ENCODE results near the gene CACHD1.
"Not testable (repeated sequence)": the region's sequence is repeated elsewhere in the genome, so short reads cannot be mapped to it uniquely, and the experiment has no call there.

The CACHD1 gene

GRCh38 chr1:64594446-64594845 lies 124.5 kb downstream of the CACHD1 start:
- DNase-seq (ENCODE audit: low spot score) = no peak

GRCh38 chr1:64595871-64596515 lies 126.1 kb downstream of the CACHD1 start:
- no peak for DNase-seq (ENCODE audit: low spot score)

DNA sequence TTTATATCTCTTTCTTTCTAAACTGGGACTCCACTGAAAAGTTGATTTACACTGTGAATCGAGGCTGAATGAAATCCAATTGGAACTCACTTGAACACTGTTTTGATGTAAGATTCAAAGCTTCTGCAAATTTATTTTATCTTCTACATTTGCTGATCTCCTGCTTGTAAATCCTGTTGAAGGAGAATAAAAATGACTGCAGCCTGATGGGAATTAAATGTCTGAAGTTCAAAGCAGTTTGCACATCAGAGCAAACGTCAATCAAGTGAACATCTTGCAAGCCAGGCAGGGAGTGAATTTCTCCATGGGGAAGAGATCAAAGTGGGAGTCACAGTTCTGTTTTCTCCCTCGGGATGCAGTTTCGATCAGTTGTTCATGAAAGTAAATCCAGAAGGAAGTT lies 127.2 kb downstream of the CACHD1 start:
- no peak for DNase-seq (ENCODE audit: low spot score)

DNA sequence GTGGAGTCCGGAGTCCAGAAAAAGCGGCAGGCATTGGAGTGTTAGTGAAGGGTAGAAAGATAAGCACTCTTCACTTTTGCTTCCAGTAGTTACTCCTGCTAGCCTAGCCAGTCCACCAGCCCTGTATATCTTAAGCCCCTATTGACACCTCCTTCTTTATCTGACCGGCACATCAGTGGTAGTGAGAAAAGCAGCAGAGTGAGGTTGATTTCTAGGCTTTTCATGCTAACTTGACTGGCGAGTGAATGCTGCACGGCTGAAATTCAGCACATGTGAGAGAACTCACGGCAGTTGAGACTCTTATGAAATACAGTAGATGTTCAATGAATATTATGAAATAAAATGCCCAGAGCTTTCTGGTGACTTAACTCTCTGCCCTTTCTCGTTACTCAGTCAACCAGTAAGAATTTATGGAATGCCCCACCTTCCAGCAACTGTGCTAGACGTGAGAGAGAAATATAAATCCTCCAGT lies 128.2 kb downstream of the CACHD1 start:
- no peak for DNase-seq (ENCODE audit: low spot score)

- DNase-seq (ENCODE audit: low spot score) = no peak
These were observed 129.3 kb downstream of the CACHD1 start for GRCh38 chr1:64599242-64599641.

DNA sequence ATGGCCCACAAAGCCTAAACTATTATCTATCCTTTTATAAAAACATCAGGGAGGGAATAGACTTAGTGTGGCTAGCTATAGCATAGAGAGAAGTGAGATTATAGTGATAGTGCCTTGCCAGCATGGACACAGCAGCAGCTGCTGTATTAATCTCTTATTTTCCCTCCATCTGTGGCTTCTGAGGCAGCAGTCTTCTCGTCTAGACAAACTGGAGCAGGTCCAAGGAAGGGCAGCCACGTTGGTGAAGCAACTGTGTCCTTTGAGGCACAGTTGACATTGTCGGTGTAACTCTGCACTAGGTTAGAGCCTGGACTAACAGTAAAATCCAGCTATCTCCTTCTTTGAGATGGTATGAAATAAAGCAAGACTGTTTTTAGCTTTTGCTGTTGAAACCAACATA lies 131.3 kb downstream of the CACHD1 start:
- no peak for DNase-seq (ENCODE audit: low spot score)

GRCh38 chr1:64608005-64608650 lies 138.2 kb downstream of the CACHD1 start:
- no peak for DNase-seq (ENCODE audit: low spot score)

- DNase-seq (ENCODE audit: low spot score) = no peak
These were observed 138.7 kb downstream of the CACHD1 start for GRCh38 chr1:64608651-64609048.

DNA sequence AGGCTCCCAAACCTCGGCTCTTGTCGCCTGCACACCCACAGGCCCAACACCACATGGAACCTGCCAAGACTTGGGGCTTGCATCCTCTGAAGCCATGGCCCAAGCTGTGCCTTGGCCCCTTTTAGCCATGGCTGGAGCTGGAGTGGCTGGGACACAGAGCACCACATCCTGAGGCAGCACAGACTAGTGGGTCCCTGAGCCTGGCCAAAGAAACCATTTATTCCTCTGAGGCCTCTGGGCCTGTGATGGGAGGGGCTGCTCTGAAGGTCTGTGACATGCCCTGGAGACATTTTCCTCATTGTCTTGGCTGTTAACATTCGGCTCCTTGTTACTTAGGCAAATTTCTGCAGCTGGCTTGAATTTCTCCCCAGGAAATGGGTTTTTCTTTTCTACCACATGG lies 141.0 kb downstream of the CACHD1 start:
- not testable (repeated sequence) for DNase-seq (ENCODE audit: low spot score)

DNA sequence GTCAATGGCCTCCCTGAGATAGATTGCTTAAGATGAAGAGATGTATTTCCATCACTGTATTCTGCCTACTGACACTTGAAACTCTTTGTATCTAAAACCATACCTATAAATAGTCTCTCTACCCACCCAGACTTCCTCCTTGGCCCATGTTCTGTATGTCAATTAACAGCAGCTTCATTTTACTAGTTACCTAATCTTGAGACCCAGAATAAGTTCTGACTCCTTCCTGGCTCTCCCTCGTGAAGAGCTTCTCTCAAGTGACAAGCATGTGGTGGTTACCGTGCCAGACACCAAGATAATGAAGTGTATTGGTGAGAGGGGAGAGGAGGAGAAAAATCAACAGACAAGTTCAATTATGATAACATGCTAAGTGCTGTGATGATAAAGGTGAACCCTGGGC lies 146.1 kb downstream of the CACHD1 start:
- no peak for DNase-seq (ENCODE audit: low spot score)

- DNase-seq (ENCODE audit: low spot score) = no peak
These were observed 153.8 kb downstream of the CACHD1 start for GRCh38 chr1:64623750-64624191.

DNA sequence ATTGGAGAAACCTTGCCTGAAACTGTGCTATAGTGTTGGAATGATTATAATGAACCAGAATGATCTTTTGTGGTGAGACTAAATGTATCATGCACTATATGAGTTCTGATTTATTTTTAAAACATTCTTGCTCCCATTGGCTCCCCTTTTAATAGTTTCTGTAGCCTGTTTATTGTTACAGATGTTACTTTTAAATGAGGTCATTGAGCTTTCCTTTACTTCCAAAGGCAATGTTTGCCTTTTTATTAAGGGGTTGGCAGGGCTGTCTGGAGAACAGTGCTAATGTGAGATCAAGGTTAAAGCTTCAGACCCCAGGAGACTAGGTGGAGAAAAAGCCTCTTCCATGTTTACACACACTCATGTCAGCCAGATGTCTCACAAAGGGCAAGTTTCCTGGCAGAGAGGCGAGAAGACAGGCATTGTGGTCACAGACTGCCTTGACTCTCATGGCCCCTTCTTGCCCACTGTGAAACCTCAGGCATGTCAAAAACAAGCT lies 154.3 kb downstream of the CACHD1 start:
- no peak for DNase-seq (ENCODE audit: low spot score)

DNA sequence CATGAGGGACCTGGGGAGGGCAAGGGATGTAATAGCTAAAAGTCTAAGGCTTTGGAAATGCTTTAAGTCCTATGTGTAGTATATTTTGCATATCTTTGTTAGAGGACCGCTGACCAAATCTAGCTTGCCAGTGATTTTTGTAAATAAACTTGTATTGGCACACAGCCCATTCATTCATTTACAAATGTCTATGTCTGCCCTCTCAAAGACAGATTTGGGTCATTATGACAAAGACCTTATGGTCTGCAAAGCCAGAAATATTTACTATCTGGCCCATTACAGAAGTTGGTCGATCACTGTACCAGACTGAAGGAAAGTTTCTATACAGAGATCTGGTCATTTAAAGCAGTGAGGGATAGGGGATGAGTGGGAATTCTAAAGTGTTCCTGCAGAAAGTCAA lies 154.9 kb downstream of the CACHD1 start:
- DNase-seq (ENCODE audit: low spot score) = no peak

DNA sequence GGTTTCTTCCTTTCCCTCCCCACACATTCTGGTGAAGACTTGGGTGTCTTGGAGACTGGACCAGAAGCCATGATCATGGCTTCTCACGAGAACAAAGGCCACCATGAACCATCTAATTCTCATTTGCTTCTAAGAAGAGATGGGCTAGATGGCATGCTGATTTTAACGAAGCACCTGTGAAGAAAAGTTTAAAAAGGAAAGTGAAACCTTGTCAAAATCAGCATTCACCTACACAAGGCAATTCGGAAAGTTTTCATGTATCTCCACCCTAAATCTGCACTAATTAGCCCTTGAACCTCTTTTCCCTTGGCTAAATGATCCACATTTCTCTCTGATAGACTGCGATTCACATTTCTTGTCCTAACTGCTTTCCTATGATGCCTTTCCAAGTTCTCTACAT lies 160.7 kb downstream of the CACHD1 start:
- DNase-seq (ENCODE audit: low spot score) = no peak

GRCh38 chr1:64631346-64632034 lies 161.6 kb downstream of the CACHD1 start:
- peak; percentile 35 for DNase-seq (ENCODE audit: low spot score)

DNA sequence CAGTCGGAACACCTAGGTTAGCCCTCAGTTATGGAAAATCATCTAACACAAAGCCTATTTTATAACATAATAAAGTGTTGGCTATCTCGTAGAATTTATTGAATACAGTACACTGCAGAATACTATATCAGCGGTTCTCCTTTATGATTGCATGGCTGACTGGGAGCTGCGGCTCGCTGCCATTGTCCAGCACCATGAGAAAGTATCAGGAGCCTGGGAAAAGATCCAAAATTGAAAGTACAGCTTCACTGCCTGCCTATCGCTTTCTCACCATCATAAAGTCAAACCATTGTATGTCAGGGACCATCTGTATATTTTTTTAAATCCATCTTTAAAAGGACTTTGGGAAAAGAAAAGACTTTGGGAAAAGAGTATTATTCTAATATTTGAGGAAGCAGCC lies 163.0 kb downstream of the CACHD1 start:
- no peak for DNase-seq (ENCODE audit: low spot score)

DNA sequence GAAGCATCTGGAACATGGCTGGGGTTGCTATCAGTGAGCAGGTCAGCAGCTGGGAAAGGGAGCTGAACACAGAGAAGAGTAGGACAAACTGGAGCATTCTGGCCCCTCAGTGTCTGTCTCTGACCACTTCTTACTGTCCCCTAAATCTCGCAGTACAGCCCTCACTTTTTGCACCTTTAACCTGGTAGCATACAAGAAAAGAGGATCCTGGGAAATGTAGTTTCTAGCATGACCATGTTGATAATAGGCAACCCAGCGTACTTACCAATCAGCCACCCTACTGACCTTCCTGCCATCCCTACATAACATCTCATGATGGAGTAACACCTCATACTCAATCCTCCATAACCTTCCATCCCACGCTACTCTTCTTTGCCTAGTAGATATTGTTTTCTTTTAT lies 175.8 kb downstream of the CACHD1 start:
- no peak for DNase-seq (ENCODE audit: low spot score)

- no peak for DNase-seq (ENCODE audit: low spot score)
These were observed 180.5 kb downstream of the CACHD1 start for GRCh38 chr1:64650411-64650810.

DNA sequence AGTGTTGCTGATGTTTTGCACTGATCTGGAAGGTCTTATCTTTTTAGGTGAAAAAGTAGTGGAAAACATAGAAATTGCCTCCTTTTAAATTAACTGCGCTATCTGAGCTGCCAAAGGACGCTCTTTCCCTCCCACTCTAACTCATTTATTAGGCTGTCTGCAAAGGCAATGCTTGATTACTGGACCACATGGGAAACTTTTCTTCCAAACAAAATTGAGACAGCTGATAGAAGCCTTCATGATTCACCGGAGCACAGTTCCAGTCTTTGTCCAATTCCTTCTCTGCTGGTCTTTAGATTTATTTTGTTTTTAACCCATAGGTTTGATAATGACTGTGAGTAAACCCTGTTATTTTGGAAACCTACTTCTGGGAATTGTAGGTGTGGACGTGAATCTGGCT lies 181.9 kb downstream of the CACHD1 start:
- no peak for DNase-seq (ENCODE audit: low spot score)

- no peak for DNase-seq (ENCODE audit: low spot score)
These were observed 183.5 kb downstream of the CACHD1 start for GRCh38 chr1:64653466-64653865.

DNA sequence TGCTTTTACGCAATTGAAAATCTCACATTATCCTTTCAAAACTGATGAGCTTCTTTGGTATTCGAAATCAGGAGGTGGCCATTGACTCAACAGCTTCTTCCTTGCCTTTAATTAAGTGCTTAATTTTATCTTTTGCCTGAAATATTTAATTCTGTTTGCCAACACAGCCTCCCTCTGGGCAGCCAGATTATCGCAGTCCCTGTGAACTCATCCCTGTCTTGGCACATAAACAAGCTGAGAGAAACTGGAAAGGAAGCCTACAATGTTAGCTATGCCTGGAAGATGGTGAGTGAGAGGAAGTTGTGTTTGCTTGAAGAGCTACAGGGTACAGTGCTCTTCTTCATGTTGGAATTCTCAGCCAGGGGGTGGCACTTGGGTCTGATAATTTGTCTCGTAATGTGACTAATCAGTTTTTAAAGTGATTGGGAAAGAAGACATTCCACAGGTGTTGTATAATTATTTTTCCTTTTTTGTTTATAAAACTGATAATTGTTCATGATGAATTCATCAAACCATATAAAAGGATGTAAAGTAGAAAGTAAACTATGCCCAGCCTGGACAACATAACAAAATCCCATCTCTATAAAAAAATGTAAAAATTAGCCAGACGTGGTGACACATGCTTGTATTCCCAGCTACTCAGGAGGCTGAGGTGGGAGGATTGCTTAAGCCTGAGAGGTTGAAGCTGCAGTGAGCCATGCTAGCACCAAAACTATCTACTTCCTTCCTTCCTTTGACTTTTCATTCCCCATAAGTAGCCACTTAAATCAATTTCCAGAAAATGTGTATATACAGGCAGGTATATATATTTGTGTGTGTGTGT lies 184.8 kb downstream of the CACHD1 start:
- peak; percentile 10 for DNase-seq (ENCODE audit: low spot score)

- no peak for DNase-seq (ENCODE audit: low spot score)
These were observed 185.9 kb downstream of the CACHD1 start for GRCh38 chr1:64655861-64656260.
